CD4-positive, alpha-beta T cell treated with Interleukin-21 for 1 hour (primary cell): ENCODE results near the gene C16orf90.
"Not testable (repeated sequence)": the region's sequence is repeated elsewhere in the genome, so short reads cannot be mapped to it uniquely, and the experiment has no call there.

ENCODE experiments used
- DNase-seq: peaks from one replicate; pipeline ENCODE4 v3.0.0-alpha.2; 2020

C16orf90 gene

DNA sequence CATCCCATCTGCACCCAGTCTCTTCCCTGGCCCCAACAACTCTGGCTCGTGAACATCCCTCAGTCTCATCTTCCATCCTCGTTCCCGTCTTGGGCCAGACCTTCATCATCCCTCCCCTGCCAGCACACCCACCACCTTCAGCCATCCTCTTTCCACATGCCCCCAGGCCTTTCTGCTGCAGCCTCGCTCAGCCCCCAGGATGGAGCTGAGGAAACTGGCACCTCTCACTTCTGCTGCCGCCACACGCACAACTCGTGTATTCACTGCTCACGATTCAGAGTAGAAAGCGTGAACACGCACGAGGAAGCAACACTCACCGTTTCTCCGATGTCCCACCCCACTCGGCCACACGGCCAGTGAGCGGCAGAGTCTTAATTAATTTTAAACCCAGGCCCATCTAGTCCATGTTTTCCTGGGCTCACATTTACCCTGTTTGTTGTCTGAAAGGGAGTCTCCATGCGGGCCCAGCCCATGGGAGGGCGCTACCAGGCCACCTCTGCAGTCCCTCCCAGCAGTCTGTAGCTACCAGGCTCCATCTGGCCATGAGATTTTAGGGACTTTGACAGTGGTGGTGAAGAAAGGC lies 12.5 kb downstream of the C16orf90 start:
- DNase-seq: no peak

DNA sequence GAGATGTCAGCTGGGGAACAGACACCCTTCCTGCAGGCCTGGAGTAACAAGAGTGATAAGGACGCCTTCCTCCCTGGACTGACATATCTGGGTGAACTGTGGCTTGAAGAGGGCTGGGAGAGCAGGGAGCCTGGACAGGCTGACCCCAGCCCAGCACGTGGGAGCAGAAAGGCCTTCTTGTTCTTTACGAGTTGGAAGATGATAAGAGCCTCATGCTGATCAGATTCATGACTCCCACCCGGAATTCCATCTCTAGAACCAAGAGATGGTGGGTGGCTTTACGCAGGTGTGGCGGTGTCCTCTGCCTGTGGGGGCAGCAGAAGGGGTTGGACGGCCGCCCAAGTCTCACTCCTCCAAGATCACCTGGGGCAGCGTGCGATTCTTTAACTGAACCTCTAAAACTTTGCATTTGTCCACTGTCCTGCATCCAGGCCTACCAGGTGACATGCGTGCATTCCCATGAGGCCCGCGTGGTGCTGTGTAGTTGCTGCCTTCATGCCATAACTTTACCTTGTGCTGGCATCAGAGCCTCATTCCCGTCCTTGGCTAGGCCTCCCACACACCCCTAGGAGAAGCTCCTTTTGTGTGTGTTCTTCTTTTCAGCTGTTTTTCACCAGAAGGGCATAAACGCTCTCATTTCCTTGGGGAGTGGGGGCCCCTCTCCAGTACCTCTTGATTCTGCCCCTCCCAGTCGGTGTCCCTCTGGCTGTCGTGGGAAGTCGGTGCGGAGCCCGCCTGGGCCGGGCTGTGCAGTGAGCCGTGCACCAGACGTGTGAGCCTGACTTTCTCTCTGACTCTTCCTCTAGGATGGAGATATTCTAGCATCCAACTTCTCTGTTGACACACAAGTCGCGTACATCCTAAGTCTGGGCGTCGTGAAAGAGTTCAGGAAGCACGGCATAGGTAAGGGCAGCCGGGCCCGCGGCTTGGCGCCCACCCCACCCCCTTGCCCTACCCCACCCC lies 13.3 kb downstream of the C16orf90 start:
- DNase-seq: no peak

DNA sequence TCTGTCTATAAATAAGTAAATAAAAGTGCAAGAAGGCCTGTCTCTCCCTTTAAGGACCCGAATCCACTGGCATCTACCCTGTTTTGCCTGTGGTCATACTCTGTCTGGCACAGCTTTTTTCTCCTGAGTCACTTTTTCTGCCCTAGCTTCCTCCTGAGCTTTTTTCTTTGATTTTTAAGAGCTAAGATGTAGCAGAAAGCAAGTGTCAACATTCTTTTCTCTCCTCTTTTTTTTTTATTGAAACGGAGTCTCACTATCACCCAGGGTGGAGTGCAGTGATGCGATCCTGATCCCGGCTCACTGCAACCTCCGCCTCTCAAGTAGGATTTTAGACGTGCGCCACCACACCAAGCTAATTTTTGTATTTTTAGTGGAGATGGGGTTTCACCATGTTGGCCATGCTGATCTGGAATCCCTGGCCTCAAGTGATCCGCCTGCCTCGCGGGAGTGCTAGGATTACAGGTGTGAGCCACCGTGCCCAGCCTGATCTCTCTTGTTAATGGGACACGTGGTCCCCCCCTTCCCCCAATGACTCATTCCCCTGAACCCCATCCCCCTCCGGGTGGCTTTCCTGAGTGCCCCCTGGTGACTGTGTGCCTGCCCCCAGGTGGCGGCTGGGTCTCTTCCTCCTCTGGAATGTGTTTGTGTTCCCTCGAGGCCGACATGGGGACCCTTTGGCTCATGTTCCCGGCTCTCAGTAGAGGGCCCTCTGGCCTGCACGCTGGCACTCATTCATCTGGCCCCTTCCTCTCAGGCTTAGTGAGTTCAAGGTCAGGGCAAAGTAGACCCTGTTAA lies 14.2 kb downstream of the C16orf90 start:
- DNase-seq: no peak

DNA sequence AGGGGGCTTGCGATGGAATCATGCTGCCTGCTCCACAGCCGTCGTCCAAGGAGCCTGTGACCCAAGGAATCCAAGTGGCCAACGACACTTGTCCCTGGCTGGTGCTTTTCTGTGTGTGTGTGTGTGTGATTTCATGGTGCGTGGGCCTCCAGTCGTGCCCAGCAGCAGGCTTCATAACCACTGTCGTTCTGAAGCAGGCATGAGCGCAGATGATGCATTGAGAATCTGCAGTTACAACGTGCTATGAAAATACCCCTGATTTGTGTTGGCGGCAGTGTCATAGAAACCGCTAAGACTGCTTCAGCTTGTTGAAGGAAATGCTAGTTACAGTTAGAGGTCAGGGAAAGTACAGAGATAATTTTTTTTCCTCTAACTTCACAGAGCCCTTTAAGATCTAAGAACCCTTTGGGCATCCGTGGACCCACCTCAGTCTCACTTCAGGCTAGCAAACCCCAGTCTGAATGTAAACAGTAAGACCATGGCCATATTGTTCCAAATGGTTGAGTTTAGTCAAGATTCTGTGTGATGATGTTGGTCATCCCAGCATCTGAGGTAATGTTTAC lies 15.6 kb downstream of the C16orf90 start:
- no peak for DNase-seq

DNA sequence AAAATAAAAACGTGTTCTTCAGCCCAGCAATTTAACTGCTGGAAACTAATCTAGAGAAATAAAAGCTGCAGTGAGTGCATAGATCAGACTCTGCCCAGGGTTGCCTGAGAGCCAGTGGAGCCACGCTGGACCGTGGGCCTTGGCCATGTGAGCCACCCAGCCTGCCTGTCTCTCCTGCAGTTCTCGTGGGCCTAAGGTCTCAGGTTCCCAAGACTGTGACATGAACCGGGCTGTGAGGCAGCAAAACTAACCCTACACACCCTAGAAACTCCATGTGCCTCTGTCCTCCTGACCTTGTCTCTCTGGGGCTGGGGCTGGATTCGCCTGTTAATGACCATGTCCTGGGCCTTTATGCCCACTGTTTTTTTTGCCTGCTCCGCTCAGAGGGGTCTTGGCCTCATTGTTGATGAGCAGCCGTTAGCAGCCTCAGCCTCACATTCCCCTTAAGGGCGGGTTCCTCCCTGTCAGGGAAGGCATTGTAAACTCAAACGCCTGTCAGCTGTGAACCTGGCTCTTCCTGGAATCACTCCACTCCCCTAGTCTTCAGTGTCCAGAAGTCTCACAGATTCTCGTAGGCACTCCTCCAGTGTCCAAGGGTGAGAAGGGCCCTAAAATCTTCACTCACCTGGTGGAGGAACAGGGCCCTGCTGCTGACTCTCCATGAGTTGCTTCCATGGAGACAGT lies 16.9 kb downstream of the C16orf90 start:
- no peak for DNase-seq

DNA sequence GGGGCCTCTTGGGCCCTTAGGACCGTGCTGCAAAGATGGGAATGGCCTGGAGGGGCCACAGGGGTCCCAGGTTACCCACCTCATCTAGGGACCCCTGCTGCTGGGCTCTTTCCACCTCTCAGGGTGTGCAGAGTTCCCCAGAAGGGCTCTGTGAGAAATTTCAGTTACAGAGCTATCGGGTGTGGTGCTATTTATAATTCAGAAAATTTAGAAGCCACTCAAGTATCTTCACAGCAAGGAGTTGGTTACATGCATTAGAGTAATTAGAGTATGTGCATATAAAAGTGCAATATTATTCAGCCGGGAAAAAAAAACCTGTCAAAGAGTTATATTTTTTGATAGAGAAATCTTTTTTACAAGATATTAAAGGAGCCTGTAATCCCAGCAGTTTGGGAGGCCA lies 18.9 kb downstream of the C16orf90 start:
- DNase-seq: no peak

DNA sequence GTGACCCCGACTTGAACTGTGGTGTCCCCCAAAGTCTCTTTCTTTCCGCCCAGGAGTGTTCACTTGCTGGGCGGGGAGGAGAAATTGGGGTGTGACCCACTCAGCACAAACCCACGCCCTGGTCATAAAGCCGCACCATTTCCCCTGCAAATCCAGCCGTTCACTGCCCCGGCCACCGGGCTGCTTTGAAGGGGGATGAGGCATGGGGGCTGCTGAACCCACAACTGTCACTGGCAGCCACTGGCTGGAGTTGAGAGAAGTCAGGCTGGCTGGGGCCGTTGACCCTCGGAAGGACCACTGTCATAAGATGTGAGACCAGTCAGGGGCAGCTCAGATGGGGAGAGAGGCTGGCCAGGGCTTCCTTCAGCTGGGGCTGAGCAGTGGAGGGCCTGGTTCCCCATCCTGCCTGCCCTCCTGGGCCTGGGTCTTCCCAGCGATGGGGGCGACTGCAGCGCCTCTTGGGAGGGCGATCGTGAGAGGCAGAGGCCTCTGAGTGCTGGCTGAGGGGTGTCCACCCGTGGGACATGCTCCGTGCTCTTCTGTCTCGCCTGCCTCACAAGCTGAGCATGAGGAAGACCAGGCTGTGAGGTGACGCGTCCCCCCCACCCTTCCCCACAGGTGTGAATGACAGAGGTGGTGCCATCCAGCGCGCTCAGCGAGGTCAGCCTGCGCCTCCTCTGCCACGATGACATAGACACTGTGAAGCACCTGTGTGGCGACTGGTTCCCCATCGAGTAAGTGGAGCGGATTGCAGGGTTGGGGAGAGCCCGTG lies 19.5 kb downstream of the C16orf90 start:
- no peak for DNase-seq

DNA sequence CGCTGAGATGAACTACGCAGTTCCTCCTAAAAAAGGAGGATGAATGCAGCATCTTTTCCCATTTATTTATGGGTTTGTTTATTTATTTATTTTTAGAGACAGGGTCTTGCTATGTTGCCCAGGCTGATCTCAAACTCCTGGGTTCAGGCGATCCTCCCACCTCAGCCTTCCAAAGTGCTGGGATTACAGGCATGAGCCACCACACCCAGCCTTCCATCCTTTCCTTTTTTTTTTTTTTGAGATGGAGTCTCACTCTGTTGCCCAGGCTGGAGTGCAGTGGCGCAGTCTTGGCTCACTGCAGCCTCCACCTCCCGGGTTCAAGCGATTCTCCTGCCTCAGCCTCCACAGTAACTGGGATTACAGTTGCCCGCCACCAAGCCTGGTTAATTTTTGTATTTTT lies 20.4 kb downstream of the C16orf90 start:
- DNase-seq: not testable (repeated sequence)

DNA sequence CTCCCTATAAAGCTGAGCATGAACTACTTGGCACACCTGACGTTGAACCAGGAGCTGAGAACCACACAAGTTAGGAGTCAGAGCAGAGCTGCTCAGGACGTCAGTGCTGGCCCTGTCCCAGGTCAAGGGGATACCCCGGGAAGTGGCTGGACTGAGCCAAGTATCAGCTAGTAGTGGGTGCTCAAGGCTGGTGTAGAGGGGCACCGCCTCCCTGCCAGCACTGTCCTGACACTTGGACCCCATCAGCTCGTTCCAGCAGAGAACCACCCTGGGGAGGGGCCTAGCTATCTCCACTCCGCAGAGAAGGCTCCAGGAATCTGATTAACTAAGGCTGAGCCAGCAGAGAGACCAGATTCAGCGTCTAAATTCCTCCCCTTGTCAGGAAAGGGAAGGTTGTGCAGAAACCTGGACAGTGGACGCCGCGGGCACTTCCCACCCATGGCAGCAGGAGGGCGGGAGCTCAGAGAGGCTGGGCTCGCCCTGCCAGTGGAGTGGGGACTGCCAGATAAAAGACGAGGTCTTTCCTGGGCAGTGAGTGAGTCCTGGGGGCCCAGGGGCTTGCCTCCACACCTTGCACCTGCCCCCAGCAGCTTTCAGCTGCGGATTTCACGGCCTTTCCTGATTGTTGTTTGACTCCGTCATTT lies 21.0 kb downstream of the C16orf90 start:
- no peak for DNase-seq

DNA sequence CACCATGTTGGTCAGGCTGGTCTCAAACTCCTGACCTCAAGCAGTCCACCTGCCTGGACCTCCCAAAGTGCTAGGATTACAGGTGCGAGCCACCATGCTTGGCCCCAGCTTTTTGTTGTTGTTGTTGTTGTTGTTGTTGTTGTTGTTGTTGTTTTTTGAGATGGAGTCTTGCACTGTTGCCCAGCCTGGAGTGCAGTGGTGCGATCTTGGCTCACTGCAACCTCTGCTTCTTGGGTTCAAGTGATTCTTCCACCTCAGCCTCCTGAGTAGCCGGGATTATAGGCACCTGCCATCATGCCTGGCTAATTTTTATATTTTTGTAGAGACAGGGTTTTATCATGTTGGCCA lies 21.7 kb downstream of the C16orf90 start:
- DNase-seq: not testable (repeated sequence)

DNA sequence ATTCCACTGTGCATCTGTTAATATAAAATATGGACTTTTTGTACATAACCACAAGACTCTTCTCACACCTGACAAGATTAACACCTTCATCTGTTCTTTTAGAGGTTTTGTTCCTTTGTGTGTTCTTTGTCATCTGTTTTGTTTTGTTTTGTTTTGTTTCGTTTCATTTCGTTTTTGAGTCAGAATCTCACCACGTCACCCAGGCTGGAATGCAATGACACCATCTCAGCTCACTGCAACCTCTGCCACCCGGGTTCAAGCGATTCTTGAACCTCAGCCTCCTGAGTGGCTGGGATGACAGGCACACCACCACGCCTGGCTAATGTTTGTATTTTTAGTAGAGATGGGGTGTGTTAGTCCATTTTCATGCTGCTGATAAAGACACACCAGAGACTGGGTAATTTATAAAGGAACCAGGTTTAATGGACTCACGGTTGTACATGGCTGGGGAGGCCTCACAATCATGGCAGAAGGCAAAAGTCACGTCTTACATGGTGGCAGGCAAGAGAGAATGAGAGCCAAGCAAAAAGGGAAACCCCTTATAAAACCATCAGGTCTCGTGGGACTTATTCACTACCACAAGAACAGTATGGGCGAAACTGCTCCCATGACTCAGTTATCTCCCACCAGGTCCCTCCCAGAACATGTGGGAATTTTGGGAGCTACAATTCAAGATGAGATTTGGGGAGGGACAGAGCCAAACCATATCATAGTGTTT lies 22.3 kb downstream of the C16orf90 start:
- no peak for DNase-seq

DNA sequence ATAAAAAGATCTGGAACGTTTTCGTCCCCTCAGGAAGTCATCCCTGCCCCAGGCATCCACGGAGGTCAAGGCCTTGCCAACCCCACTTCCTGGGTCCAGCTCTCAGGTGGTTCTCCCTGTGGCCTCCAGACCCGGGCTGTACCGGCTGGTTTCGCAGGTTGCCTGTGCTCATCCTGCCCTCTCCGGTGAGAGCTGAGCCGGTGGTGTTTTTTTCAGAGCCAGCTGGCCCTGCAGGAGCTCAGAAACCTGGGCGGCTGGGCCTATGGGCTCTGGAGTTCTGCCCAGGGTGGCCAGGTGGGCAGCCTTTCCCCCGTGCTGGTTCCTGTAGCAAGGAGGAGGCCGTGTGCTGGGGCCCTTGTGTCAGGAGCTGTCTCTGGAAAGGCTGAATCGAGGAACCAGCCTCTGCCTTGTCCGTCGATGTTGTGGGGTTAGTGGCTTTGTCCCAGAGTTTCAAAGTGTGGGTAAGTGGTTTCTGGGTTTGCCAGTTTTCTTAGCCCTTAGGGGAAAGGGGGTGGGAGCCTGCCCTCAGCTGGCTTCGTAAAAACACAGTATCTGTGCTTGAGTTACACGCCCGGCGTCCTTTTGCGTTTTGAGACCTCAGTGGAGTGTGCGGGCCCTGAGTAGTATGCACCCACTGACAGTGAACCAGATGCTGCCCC lies 23.6 kb downstream of the C16orf90 start:
- DNase-seq: no peak

DNA sequence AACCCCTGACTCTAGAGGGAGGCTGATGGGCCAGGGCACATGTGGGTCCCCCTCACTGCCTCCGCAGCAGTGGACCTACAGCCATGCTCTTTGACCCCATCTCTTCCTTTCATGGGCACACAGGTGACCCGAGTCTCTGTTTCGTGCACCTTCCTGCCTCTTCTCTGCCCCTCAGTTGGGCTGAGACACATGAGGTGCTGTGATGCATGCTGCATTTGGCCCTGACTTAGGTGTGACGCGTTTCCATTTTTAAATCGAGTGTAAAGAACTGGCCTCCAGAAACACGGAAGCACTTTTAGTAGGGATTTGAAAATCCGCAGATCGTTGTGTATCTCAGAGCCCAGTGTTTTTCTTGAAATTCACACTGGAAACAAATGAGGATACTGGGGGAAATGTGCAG lies 24.6 kb downstream of the C16orf90 start:
- DNase-seq: no peak

DNA sequence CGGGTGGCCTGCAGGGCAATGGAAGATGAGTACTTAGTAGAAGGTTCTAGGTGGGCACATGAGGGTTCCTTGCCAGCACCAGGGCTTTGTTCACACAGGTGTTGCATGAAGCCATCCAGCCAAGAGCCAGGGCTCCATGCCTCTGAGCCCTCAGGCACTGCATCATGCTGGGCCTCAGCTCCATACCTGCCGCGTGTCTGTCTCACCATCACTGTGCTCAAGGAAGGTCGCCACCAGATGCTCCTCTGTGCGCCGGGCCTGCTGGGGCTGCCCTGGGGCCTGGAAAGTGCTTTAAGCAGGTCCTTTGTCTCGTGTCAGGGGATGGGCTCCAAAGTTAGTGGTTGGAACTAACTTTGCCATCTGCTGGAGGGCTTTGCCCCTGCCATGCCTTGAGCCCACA lies 25.6 kb downstream of the C16orf90 start:
- no peak for DNase-seq

DNA sequence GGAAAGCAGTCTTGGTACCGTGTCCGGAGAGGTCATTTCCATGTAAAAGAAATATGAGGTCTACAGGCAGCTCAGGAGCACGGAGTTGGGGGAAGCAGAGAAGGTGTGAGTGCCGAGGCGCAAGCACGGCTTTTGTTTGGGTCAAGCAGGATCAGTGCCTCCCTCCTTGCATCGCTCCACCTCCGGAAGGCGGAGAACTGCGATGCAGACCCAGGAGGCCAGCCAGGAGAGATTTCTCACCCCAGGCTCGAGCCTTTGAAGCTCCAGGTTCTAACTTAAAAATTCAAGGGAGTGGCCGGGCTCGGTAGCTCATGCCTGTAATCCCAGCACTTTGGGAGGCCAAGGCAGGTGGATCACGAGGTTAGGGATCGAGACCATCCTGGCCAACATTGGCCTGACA lies 26.8 kb downstream of the C16orf90 start:
- no peak for DNase-seq

DNA sequence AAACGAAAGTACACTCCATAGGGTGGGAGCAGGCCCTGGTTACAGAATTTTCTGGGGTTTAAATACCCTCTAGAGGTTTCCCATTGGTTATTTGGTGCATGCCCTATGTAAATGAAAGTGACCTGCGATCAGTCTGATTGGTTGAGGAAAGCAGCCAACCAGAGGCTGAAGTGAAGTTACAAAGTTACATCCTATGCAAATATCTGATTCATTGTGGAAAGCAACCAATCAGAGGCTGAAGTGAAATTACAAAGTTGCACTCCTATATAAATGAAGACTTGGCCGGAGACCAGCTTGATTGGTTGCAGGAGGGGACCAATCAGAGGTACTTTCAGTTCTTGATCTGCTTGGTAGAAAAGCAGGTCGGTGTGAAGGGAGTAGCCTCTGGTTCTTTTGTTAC lies 27.4 kb downstream of the C16orf90 start:
- no peak for DNase-seq

DNA sequence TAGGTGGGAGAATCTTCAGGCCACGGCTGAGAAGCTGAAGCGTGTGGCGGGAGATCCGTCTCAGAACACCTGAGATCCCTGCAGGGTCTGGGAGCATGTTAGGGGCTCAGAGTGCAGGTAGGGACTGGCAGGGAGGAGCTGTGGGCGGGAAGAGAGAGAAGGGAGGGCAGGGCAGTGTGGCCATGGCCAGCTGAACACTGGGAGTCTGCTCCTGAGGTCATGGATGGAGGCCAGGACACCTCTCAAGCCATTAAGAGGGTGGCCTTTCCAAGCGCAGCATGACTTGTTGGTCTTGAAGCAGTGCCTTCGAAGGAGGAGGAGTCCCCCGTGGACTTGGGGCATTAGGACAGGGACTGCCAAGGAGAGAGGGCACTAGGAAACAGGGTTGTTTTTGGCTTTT lies 28.1 kb downstream of the C16orf90 start:
- DNase-seq: no peak

DNA sequence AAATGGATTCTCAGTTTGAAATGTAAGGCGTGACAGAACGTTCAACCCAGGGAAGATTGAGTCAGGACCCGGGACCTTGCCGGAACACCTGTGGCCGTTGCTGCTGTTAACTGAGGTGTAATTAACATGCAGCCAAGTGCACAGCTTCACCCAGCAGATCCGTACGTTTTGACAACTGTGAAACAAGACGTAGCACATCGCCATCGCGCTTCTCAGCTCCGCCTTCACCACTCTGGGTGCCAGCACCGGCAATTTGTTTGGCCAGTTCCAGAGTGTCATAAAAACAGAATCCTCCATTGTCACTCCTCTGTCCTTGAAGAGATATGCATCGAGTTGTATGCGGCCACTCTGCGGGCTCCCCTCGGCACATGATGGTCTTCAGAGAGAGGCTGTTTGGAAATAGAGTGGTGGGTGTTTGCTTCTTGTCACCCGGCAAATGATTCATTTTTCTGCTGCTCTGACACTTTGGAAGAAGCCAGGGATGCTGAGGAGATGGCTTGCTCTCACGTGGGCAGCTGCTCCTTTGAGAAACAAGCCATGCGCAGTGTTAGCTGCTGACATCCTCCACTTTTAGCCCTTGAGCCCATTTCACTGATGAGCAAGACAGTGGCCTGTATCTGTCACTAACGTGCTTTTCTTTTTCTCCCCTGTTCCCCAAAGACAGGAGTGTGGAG lies 29.2 kb downstream of the C16orf90 start:
- no peak for DNase-seq

DNA sequence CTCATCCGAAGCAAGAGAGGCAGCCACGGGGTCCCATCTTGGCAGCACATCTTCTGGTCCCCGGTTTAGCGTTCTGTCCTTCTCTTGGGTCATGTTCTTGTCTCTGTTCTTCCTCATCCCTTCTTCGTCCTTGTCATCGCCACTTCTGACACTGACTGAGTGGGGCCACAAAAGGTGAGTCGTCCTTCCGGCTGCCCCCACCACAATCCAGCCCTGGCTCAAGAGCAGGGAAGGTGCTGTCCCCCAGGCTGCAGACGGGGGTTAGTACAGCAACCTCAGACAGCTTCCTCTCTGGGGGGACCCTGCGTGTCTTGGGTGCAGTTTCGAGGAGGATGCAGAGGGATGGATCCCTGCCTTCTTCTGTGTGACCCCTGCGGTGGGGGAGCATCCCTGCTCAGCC lies 30.0 kb downstream of the C16orf90 start:
- DNase-seq: no peak

DNA sequence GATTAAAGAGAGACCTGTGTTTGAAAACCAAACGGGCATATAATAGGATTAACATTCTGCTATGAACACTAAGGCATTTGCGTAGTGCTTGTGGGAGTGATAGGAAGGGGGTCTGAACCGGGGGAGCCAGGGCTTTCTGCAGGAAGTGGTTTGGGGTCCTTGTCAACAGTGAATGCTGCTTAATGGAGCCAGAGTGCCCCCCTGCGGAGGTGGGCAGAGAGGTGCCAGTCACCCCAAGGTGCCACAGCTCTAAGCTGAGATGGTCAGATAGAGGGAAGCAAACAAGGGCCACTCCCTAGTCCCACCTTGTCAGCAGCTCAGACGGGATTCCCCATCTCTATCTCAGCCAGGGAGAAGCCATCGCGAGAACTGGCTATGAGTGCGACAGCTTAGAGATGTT lies 34.1 kb downstream of the C16orf90 start:
- DNase-seq: peak; percentile 54
